Tibial artery (tissue), 4 donors: ENCODE results near the gene RPAP2.

ENCODE experiments used
- DNase-seq, 2 donors: peaks; one replicate each; pipeline ENCODE4 v3.0.0-alpha.2; 2019
- H3K27ac ChIP-seq, 2 donors: fragments of 200-600 bp; sonication (generic) in 1 of 2; 1 replicate in 1 of 2; 2 replicates in 1 of 2; pipeline ENCODE4 v1.5.1; 2018 to 2019; ENCODE audit warnings: mild to moderate bottlenecking in 1 of 2
- H3K27me3 ChIP-seq, 2 donors: fragments of 200-600 bp; sonication (generic) in 1 of 2; one replicate each; pipeline versions ENCODE4 v1.5.1 to v1.6.0; 2016 to 2019
- H3K36me3 ChIP-seq, 3 donors: fragments of 200-600 bp; sonication (generic) in 2 of 3; one replicate each; pipeline ENCODE4 v1.5.1; 2016 to 2019; ENCODE audit warnings: mild to moderate bottlenecking in 2 of 3
- H3K4me1 ChIP-seq, 4 donors: fragments of 200-600 bp; sonication (generic) in 2 of 4; 1 replicate in 3 of 4; 2 replicates in 1 of 4; pipeline ENCODE4 v1.5.1; 2016 to 2019
- H3K4me3 ChIP-seq, 2 donors: fragments of 200-600 bp; sonication (generic) in 1 of 2; 1 replicate in 1 of 2; 2 replicates in 1 of 2; pipeline ENCODE4 v1.5.1; 2018 to 2019; ENCODE audit warnings: mild to moderate bottlenecking in 2 of 2
- H3K9me3 ChIP-seq, 3 donors: fragments of 200-600 bp; sonication (generic) in 1 of 3; one replicate each; pipeline ENCODE4 v1.5.1; 2016 to 2019
- CTCF ChIP-seq, 2 experiments: fragments of 200-600 bp in 1 of 2; fragments of 450-650 bp in 1 of 2; IDR thresholded peaks; one replicate each; pipeline ENCODE4 v1.5.1; 2017 to 2019; ENCODE audit warnings: antibody characterized with exemption in 2 of 2, mild to moderate bottlenecking in 1 of 2, moderate library complexity in 1 of 2
- intact Hi-C: fragments of 100-400 bp; cut with DNase I; formaldehyde crosslinking; loops from one replicate; pipeline ENCODE4 v1.15.0; 2023; ENCODE audit warnings: low total_unique reads

The RPAP2 gene

GRCh38 chr1:92342401-92342800 lies 43.5 kb downstream of the RPAP2 start:
- peaks cover 15 to 40% (median 26%) of the 10 kb centered on the region in 3 donors for H3K36me3 ChIP-seq

GRCh38 chr1:92343061-92343460 lies 44.2 kb downstream of the RPAP2 start:
- Histone ChIP-seq H3K27me3 (no peaks in the 10 kb centered on the region), H3K36me3 (peaks cover 20 to 47% (median 30%) of the 10 kb centered on the region in 3 donors), H3K4me3 (no peak overlapping the region), H3K4me1 (no peaks in the 10 kb centered on the region), H3K9me3 (no peaks in the 10 kb centered on the region), H3K27ac (no peak overlapping the region)
- TF ChIP-seq CTCF (IDR thresholded peaks at IDR 0.05) = no peak
- no peak for DNase-seq
- intact Hi-C loops = no loop called here

More at GRCh38 chr1:92342401-92342800, 43.5 kb downstream of the RPAP2 start:
- no peak for DNase-seq
- no peaks in the 10 kb centered on the region for H3K9me3 ChIP-seq
- H3K27ac ChIP-seq = no peak overlapping the region
- intact Hi-C loops = no loop called here
- no peaks in the 10 kb centered on the region for H3K4me1 ChIP-seq
- no peaks in the 10 kb centered on the region for H3K27me3 ChIP-seq
- H3K4me3 ChIP-seq = no peak overlapping the region
- TF ChIP-seq CTCF (IDR thresholded peaks at IDR 0.05) = no peak

- Histone ChIP-seq H3K27ac (no peak overlapping the region), H3K4me1 (no peaks in the 10 kb centered on the region), H3K4me3 (no peak overlapping the region), H3K36me3 (peaks cover 43 to 64% (median 47%) of the 10 kb centered on the region in 3 donors), H3K27me3 (no peaks in the 10 kb centered on the region), H3K9me3 (peaks cover 0 to 5% (median 1%) of the 10 kb centered on the region in 3 donors)
- DNase-seq = no peak
- intact Hi-C loops = no loop called here
- TF ChIP-seq CTCF (IDR thresholded peaks at IDR 0.05) = no peak
Observed at GRCh38 chr1:92346866-92347640, 48.2 kb downstream of the RPAP2 start.

- Histone ChIP-seq H3K27me3 (no peaks in the 10 kb centered on the region), H3K4me3 (no peak overlapping the region), H3K9me3 (peaks cover 0 to 10% (median 6%) of the 10 kb centered on the region in 3 donors), H3K27ac (no peak overlapping the region), H3K4me1 (no peaks in the 10 kb centered on the region), H3K36me3 (peaks cover 52 to 75% (median 60%) of the 10 kb centered on the region in 3 donors)
- no peak for TF ChIP-seq CTCF (IDR thresholded peaks at IDR 0.05)
- intact Hi-C loops = no loop called here
- no peak for DNase-seq
Observed at GRCh38 chr1:92352856-92353255, 54.0 kb downstream of the RPAP2 start.

- Histone ChIP-seq H3K27ac (no peak overlapping the region), H3K27me3 (no peaks in the 10 kb centered on the region), H3K4me1 (no peaks in the 10 kb centered on the region), H3K9me3 (peaks cover 0 to 10% (median 6%) of the 10 kb centered on the region in 3 donors), H3K36me3 (peaks cover 46 to 72% (median 61%) of the 10 kb centered on the region in 3 donors), H3K4me3 (no peak overlapping the region)
- DNase-seq = no peak
- TF ChIP-seq CTCF (IDR thresholded peaks at IDR 0.05) = no peak
- intact Hi-C loops = no loop called here
Observed at GRCh38 chr1:92354259-92354658, 55.4 kb downstream of the RPAP2 start.
